GM12891 (cell line): Measurements from ENCODE around the gene CTRB2.

ENCODE experiments used
- PAX5 ChIP-seq: IDR thresholded peaks from 2 replicates; pipeline ENCODE4 v1.6.1; 2011; ENCODE audit warnings: low read length, moderate library complexity, mild to moderate bottlenecking; ENCODE audit not compliant: insufficient read depth, severe bottlenecking
- POLR2A ChIP-seq: IDR thresholded peaks from 2 replicates; pipeline ENCODE4 v1.6.1; 2011; ENCODE audit warnings: low read depth, low read length, control low read depth
- POLR2AphosphoS5 ChIP-seq: IDR thresholded peaks from 2 replicates; pipeline ENCODE4 v1.6.1; 2011; ENCODE audit warnings: low read depth, low read length, control low read depth
- TAF1 ChIP-seq: IDR thresholded peaks from 2 replicates; pipeline ENCODE4 v1.6.1; 2011; ENCODE audit warnings: low read depth, low read length, control low read depth

DNA sequence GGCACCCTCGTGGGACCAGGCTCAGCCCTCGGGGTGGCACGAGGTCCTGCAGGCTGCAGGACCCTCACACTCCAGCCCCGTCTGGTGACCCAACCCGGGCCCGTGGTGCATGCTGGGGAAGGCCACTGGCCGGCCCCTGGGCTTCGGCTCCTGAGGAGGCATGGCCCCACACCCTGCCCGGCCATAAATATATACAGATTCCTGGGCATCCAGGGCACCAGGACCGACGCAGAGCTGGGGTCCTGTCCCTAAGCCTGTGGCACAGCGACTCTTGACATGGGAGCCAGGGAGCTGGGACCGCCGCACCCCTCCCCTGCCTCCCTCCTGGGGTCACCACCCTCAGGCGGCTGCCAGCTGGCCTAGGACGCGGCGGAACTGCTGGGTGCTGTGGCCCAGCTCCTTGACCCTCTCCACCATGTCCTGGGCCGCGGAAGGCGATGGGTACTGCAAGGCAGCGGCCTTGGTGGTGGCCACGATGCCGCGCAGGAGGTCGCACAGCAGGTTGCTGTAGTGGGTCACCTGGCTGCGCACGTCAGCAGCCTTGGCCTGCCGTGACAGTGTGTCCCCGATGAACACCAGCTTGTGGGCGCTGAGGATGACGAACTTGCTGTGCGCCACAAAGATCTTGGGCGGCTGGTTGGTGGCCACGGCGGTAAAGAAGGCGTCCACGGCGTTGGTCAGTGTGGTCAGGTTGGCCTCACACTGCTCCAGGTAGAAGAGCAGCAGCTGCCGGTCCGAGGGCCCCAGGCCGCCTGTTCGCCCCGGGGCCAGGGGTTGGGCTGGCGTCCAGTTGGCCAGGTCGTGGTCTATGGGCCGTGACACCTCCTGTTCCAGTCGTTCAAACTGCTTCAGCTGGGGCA, 22.4 kb upstream of the CTRB2 start:
- no peak for TF ChIP-seq TAF1
- no peak for TF ChIP-seq POLR2AphosphoS5
- TF ChIP-seq POLR2A = no peak
- no peak for TF ChIP-seq PAX5
